SK-N-SH treated with all-trans-retinoic acid at 6 μM for 48 hours (cell line): ENCODE data around the gene THOC7.
A peak's percentile ranks its signal among the peaks of the same experiment; 100 is the strongest.

Experiments used
- ATAC-seq: fragments of 200-7000 bp; cut with Tn5 transposase; 3 replicates; pipeline ENCODE4 v1.9.1; 2020; ENCODE audit warnings: mild to moderate bottlenecking, moderate library complexity
- ARNTL ChIP-seq: fragments of 450-650 bp; formaldehyde crosslinking; IDR thresholded peaks from 2 replicates; pipeline ENCODE4 v1.5.0; 2020; ENCODE audit warnings: low read depth, mild to moderate bottlenecking, moderate library complexity, borderline replicate concordance
- CREB5 ChIP-seq: fragments of 250-450 bp; sonication (Bioruptor Pico); IDR thresholded peaks from 2 replicates; pipeline ENCODE4 v1.5.1; 2020; ENCODE audit warnings: low read depth, mild to moderate bottlenecking, moderate library complexity
- CSRNP3 ChIP-seq: fragments of 250-450 bp; sonication (Bioruptor Pico); IDR thresholded peaks from 2 replicates; pipeline ENCODE4 v1.5.1; 2021; ENCODE audit warnings: mild to moderate bottlenecking, moderate library complexity
- ESRRG ChIP-seq: fragments of 250-450 bp; sonication (Bioruptor Pico); IDR thresholded peaks from 2 replicates; pipeline ENCODE4 v1.6.1; 2021; ENCODE audit warnings: mild to moderate bottlenecking
- GLIS3 ChIP-seq: fragments of 250-450 bp; sonication (Bioruptor Pico); IDR thresholded peaks from 2 replicates; pipeline ENCODE4 v1.5.0; 2020; ENCODE audit warnings: mild to moderate bottlenecking, moderate library complexity
- ISL1 ChIP-seq: fragments of 250-450 bp; sonication (Bioruptor Pico); IDR thresholded peaks from 2 replicates; pipeline ENCODE4 v2.1.2; 2022; ENCODE audit warnings: mild to moderate bottlenecking, moderate library complexity
- OSR1 ChIP-seq: fragments of 250-450 bp; sonication (Bioruptor Pico); IDR thresholded peaks from 2 replicates; pipeline ENCODE4 v1.8.0; 2022; ENCODE audit warnings: moderate library complexity, mild to moderate bottlenecking, inconsistent platforms
- PATZ1 ChIP-seq: fragments of 250-450 bp; sonication (Bioruptor Pico); IDR thresholded peaks from 2 replicates; pipeline ENCODE4 v1.8.0; 2020; ENCODE audit warnings: mild to moderate bottlenecking, moderate library complexity, borderline replicate concordance
- POU6F1 ChIP-seq: fragments of 250-450 bp; sonication (Bioruptor Pico); IDR thresholded peaks from 2 replicates; pipeline ENCODE4 v1.8.0; 2021; ENCODE audit warnings: low read depth, mild to moderate bottlenecking, moderate library complexity, borderline replicate concordance
- PPARA ChIP-seq: fragments of 250-450 bp; sonication (Bioruptor Pico); IDR thresholded peaks from 2 replicates; pipeline ENCODE4 v1.5.0; 2020; ENCODE audit warnings: mild to moderate bottlenecking, borderline replicate concordance
- RARB ChIP-seq: fragments of 250-450 bp; sonication (Bioruptor Pico); IDR thresholded peaks from 2 replicates; pipeline ENCODE4 v1.8.0; 2021; ENCODE audit warnings: mild to moderate bottlenecking, moderate library complexity
- SNAI2 ChIP-seq: fragments of 250-450 bp; sonication (Bioruptor Pico); IDR thresholded peaks from 2 replicates; pipeline ENCODE4 v1.5.0; 2020; ENCODE audit warnings: mild to moderate bottlenecking, moderate library complexity
- TCF4 ChIP-seq: fragments of 250-450 bp; sonication (Bioruptor Pico); IDR thresholded peaks from 2 replicates; pipeline ENCODE4 v1.8.0; 2021; ENCODE audit warnings: mild to moderate bottlenecking, moderate library complexity, borderline replicate concordance
- TOX ChIP-seq: fragments of 250-450 bp; sonication (Bioruptor Pico); IDR thresholded peaks from 2 replicates; pipeline ENCODE4 v1.8.0; 2021; ENCODE audit warnings: mild to moderate bottlenecking, moderate library complexity, borderline replicate concordance
- TSHZ2 ChIP-seq: fragments of 250-450 bp; sonication (Bioruptor Pico); IDR thresholded peaks from 2 replicates; pipeline ENCODE4 v1.5.0; 2020; ENCODE audit warnings: mild to moderate bottlenecking, moderate library complexity
- ZC3H10 ChIP-seq: fragments of 250-450 bp; sonication (Bioruptor Pico); IDR thresholded peaks from 2 replicates; pipeline ENCODE4 v1.5.1; 2021; ENCODE audit warnings: mild to moderate bottlenecking, moderate library complexity
- ZFP3 ChIP-seq: fragments of 250-450 bp; sonication (Bioruptor Pico); IDR thresholded peaks from 2 replicates; pipeline ENCODE4 v1.5.0; 2020; ENCODE audit warnings: mild to moderate bottlenecking, moderate library complexity
- ZFP30 ChIP-seq: fragments of 450-650 bp; formaldehyde crosslinking; IDR thresholded peaks from 2 replicates; pipeline ENCODE4 v1.5.0; 2022; ENCODE audit warnings: mild to moderate bottlenecking, moderate library complexity
- ZNF565 ChIP-seq: fragments of 450-650 bp; formaldehyde crosslinking; conservative IDR thresholded peaks from 2 replicates; pipeline ENCODE4 v1.5.0; 2020; ENCODE audit warnings: low read depth, mild to moderate bottlenecking, moderate library complexity
- ZNF8 ChIP-seq: fragments of 450-650 bp; formaldehyde crosslinking; IDR thresholded peaks from 2 replicates; pipeline ENCODE4 v1.5.0; 2020; ENCODE audit warnings: mild to moderate bottlenecking, moderate library complexity

Gene THOC7

GRCh38 chr3:63819151-63819398 lies 44.5 kb downstream of the THOC7 start, which contains the start of gene C3orf49:
C3orf49 (plus strand) TSS chr3:63819299; CDS start chr3:63819472, 173 bp downstream.
- ATAC-seq, result no peak
- TF ChIP-seq CREB5 (CRISPR knock-in tag) (no peak), PATZ1 (CRISPR knock-in tag) (no peak), RARB (no peak), SNAI2 (no peak), TCF4 (CRISPR knock-in tag) (no peak), TSHZ2 (CRISPR knock-in tag) (no peak), PPARA (no peak), ESRRG (no peak), ZNF8 (no peak), ZFP30 (CRISPR knock-in tag) (no peak), POU6F1 (CRISPR knock-in tag) (no peak), ZNF565 (CRISPR knock-in tag) (no peak), ZFP3 (no peak), ARNTL (CRISPR knock-in tag) (no peak), ZC3H10 (no peak), ISL1 (no peak), GLIS3 (CRISPR knock-in tag) (no peak), CSRNP3 (CRISPR knock-in tag) (no peak), TOX (CRISPR knock-in tag) (no peak)

- TF ChIP-seq ZFP3, result peak; percentile 79
- TF ChIP-seq ZC3H10, result no peak
Observed at GRCh38 chr3:63818282-63819150, 45.1 kb downstream of the THOC7 start.

GRCh38 chr3:63817225-63817624 lies 46.4 kb downstream of the THOC7 start:
- TF ChIP-seq SNAI2, result no peak
- no peak for TF ChIP-seq ZFP3
- no peak for TF ChIP-seq POU6F1 (CRISPR knock-in tag)
- TF ChIP-seq ESRRG, result no peak
- no peak for TF ChIP-seq CREB5 (CRISPR knock-in tag)
- no peak for TF ChIP-seq OSR1 (CRISPR knock-in tag)
- TF ChIP-seq PPARA, result no peak
- no peak for TF ChIP-seq PATZ1 (CRISPR knock-in tag)
- ATAC-seq, result no peak

More at GRCh38 chr3:63818282-63819150, 45.1 kb downstream of the THOC7 start:
- ATAC-seq, result peak; percentile 92
